HG02970 (cell line): ENCODE measurements around the gene PRKAB1.
"Not testable (repeated sequence)": the region's sequence is repeated elsewhere in the genome, so short reads cannot be mapped to it uniquely, and the experiment has no call there.

ENCODE experiments used
- ATAC-seq: cut with Tn5 transposase; IDR thresholded peaks from one replicate; pipeline ENCODE4 v1.9.1; 2021; ENCODE audit warnings: mild to moderate bottlenecking, moderate library complexity, moderate number of reproducible peaks; ENCODE audit not compliant: unreplicated experiment, low FRiP score

PRKAB1 gene

GRCh38 chr12:119667577-119668323 lies at the start of gene PRKAB1:
Gene PRKAB1 (plus strand): TSS chr12:119668133. CDS start chr12:119668245, 112 bp downstream.
- peak; percentile 99 for ATAC-seq

GRCh38 chr12:119618328-119618896 lies 49.5 kb upstream of the PRKAB1 start:
- not testable (repeated sequence) for ATAC-seq

GRCh38 chr12:119620490-119620889 lies 47.4 kb upstream of the PRKAB1 start:
- no peak for ATAC-seq

GRCh38 chr12:119621878-119622277 lies 46.1 kb upstream of the PRKAB1 start:
- ATAC-seq, result no peak

- ATAC-seq, result no peak
Observed at GRCh38 chr12:119624966-119625365, 43.0 kb upstream of the PRKAB1 start.

- no peak for ATAC-seq
Observed at GRCh38 chr12:119627019-119627643, 40.8 kb upstream of the PRKAB1 start.

GRCh38 chr12:119627686-119628085 lies 40.2 kb upstream of the PRKAB1 start:
- no peak for ATAC-seq

GRCh38 chr12:119630223-119630780 lies 37.6 kb upstream of the PRKAB1 start:
- ATAC-seq, result no peak

- ATAC-seq, result no peak
Observed at GRCh38 chr12:119630962-119631550, 36.9 kb upstream of the PRKAB1 start.

- ATAC-seq, result no peak
Observed at GRCh38 chr12:119631930-119632678, 35.8 kb upstream of the PRKAB1 start.

- ATAC-seq, result no peak
Observed at GRCh38 chr12:119634743-119635142, 33.2 kb upstream of the PRKAB1 start.

- ATAC-seq, result no peak
Observed at GRCh38 chr12:119642986-119643385, 24.9 kb upstream of the PRKAB1 start.

GRCh38 chr12:119644930-119645329 lies 23.0 kb upstream of the PRKAB1 start:
- ATAC-seq, result no peak

GRCh38 chr12:119645535-119646059 lies 22.3 kb upstream of the PRKAB1 start:
- ATAC-seq, result no peak

- no peak for ATAC-seq
Observed at GRCh38 chr12:119649202-119649808, 18.6 kb upstream of the PRKAB1 start.

- ATAC-seq, result no peak
Observed at GRCh38 chr12:119652665-119653064, 15.3 kb upstream of the PRKAB1 start.

- ATAC-seq, result not testable (repeated sequence)
Observed at GRCh38 chr12:119657001-119657400, 10.9 kb upstream of the PRKAB1 start.

- not testable (repeated sequence) for ATAC-seq
Observed at GRCh38 chr12:119658166-119658565, 9.8 kb upstream of the PRKAB1 start.

- no peak for ATAC-seq
Observed at GRCh38 chr12:119659289-119659897, 8.5 kb upstream of the PRKAB1 start.
